B cell (primary cell): ENCODE results near the gene GFM2. TPM values are rescaled to one million over a fixed set of nuclear protein-coding genes. Genes with fewer than 3 reads are reported as not detected.
"Not testable (repeated sequence)": the region's sequence is repeated elsewhere in the genome, so short reads cannot be mapped to it uniquely, and the experiment has no call there.

Experiments
- ATAC-seq: fragments of 200-7000 bp; cut with Tn5 transposase; one replicate; pipeline ENCODE4 v1.10.0; 2021; ENCODE audit warnings: low read depth, mild to moderate bottlenecking, moderate number of reproducible peaks, moderate library complexity
- CTCF ChIA-PET: fragments of 350-600 bp; sonication (Branson Sonifier 250); formaldehyde crosslinking; loops from one replicate; lab custom pipeline; 2021; ENCODE audit warnings: antibody characterized with exemption, inconsistent platforms; lab: Charles Lee
- POLR2A ChIA-PET: fragments of 350-600 bp; sonication (Branson Sonifier 250); formaldehyde crosslinking; loops from one replicate; lab custom pipeline; 2021; ENCODE audit warnings: antibody characterized with exemption; lab: Charles Lee
- DNase-seq: peaks from one replicate; pipeline ENCODE4 v3.0.0; 2013
- H2AFZ ChIP-seq: 2 replicates; pipeline ENCODE4 v1.6.1; 2012; ENCODE audit warnings: mild to moderate bottlenecking, low read depth, low read length; ENCODE audit not compliant: insufficient read depth, poor library complexity, severe bottlenecking
- H3K27ac ChIP-seq, 2 donors: 1 replicate in 1 of 2; 2 replicates in 1 of 2; pipeline ENCODE4 v1.5.1; 2012 to 2013; ENCODE audit warnings: low read length in 2 of 2, mild to moderate bottlenecking in 2 of 2, moderate library complexity in 1 of 2
- H3K27me3 ChIP-seq, 4 experiments: fragments of 200-600 bp in 1 of 4; sonication (generic) in 1 of 4; replicated peaks in 1 of 4; 1 replicate in 2 of 4; 2 replicates in 2 of 4; pipeline versions ENCODE4 v1.6.1 to v1.7.0; 2013 to 2016; ENCODE audit warnings: low read length in 3 of 4, mild to moderate bottlenecking in 2 of 4, mixed read lengths in 1 of 4, moderate library complexity in 1 of 4; ENCODE audit not compliant: insufficient read depth in 4 of 4, control insufficient read depth in 3 of 4; ENCODE audit errors: control extremely low read depth in 1 of 4
- H3K36me3 ChIP-seq, 2 experiments: replicated peaks in 1 of 2; 1 replicate in 1 of 2; 2 replicates in 1 of 2; pipeline versions ENCODE4 v1.6.1 to v1.7.1; 2013; ENCODE audit warnings: low read length in 1 of 2; ENCODE audit not compliant: insufficient read depth in 2 of 2, control insufficient read depth in 1 of 2; ENCODE audit errors: control extremely low read depth in 1 of 2, extremely low read depth in 1 of 2
- H3K4me1 ChIP-seq, 2 donors: fragments of 200-600 bp in 1 of 2; sonication (generic) in 1 of 2; 1 replicate in 1 of 2; 2 replicates in 1 of 2; pipeline versions ENCODE4 v1.5.1 to v1.6.1; 2013 to 2017; ENCODE audit warnings: low read length in 2 of 2; ENCODE audit not compliant: control insufficient read depth in 2 of 2, insufficient read depth in 2 of 2
- H3K4me2 ChIP-seq: replicated peaks from 2 replicates; pipeline ENCODE3; 2012; ENCODE audit warnings: mild to moderate bottlenecking, low read depth, low read length; ENCODE audit not compliant: poor library complexity, severe bottlenecking
- H3K4me3 ChIP-seq, 5 experiments: fragments of 200-600 bp in 1 of 5; sonication (generic) in 1 of 5; 1 replicate in 3 of 5; 2 replicates in 2 of 5; pipeline versions ENCODE4 v1.5.1 to v1.7.0; 2011 to 2016; ENCODE audit warnings: low read length in 4 of 5, mild to moderate bottlenecking in 4 of 5, low read depth in 2 of 5, control low read depth in 1 of 5, moderate library complexity in 1 of 5; ENCODE audit not compliant: insufficient read depth in 1 of 5; ENCODE audit errors: control extremely low read depth in 1 of 5, extremely low read depth in 1 of 5
- H3K79me2 ChIP-seq: fragments of 200-600 bp; sonication (generic); one replicate; pipeline ENCODE4 v1.6.0; 2016; ENCODE audit warnings: low read length; ENCODE audit not compliant: control insufficient read depth, insufficient read depth
- H3K9ac ChIP-seq: fragments of 200-600 bp; sonication (generic); 2 replicates; pipeline ENCODE4 v1.6.1; 2017; ENCODE audit warnings: mild to moderate bottlenecking, low read length, moderate library complexity
- H3K9me3 ChIP-seq, 3 donors: one replicate each; pipeline versions ENCODE4 v1.6.1 to v1.7.1; 2013; ENCODE audit warnings: low read length in 2 of 3; ENCODE audit not compliant: control insufficient read depth in 2 of 3, insufficient read depth in 1 of 3; ENCODE audit errors: control extremely low read depth in 1 of 3
- H4K20me1 ChIP-seq: 2 replicates; pipeline ENCODE4 v1.6.0; 2012; ENCODE audit warnings: mild to moderate bottlenecking, low read length; ENCODE audit not compliant: insufficient read depth, control insufficient read depth, poor library complexity, severe bottlenecking
- H3K27ac Mint-ChIP-seq: one replicate; pipeline ENCODE4 v1.8.0; 2021; ENCODE audit warnings: mixed read lengths
- H3K27me3 Mint-ChIP-seq: one replicate; pipeline ENCODE4 v1.8.0; 2021; ENCODE audit warnings: mixed read lengths
- H3K4me1 Mint-ChIP-seq: one replicate; pipeline ENCODE4 v1.8.0; 2021; ENCODE audit warnings: mixed read lengths
- H3K4me3 Mint-ChIP-seq: one replicate; pipeline ENCODE4 v1.8.0; 2021; ENCODE audit warnings: mixed read lengths
- H3K9me3 Mint-ChIP-seq: one replicate; pipeline ENCODE4 v1.8.0; 2022; ENCODE audit warnings: mixed read lengths; ENCODE audit not compliant: insufficient read depth
- CTCF ChIP-seq: fragments of 200-600 bp; IDR thresholded peaks from one replicate; pipeline ENCODE4 v1.8.0; 2022; ENCODE audit warnings: antibody characterized with exemption, mild to moderate bottlenecking
- EZH2 ChIP-seq: IDR thresholded peaks from 2 replicates; pipeline ENCODE4 v1.6.1; 2012; ENCODE audit warnings: borderline replicate concordance, low read depth, mild to moderate bottlenecking, moderate library complexity, low read length; ENCODE audit not compliant: insufficient read depth, poor library complexity, severe bottlenecking
- WGBS: methylation state at CpG from one replicate; pipeline ENCODE4 v1.1.5; 2013; ENCODE audit warnings: missing lambda C conversion rate; ENCODE audit not compliant: insufficient coverage; 5-methylcytosine and 5-hydroxymethylcytosine counted together
- intact Hi-C: fragments of 100-400 bp; cut with micrococcal nuclease; formaldehyde crosslinking; loops from one replicate; pipeline ENCODE4 v1.10.0; 2022
- polyA plus RNA-seq: library from polyadenylated mRNA; depleted of rRNA; stranded (reverse); fragments of >200 nt; gene quantifications from 2 replicates; pipeline ENCODE4 v1.2.3, GENCODE V29; 2012
- total RNA-seq, 2 donors: library from RNA; stranded (reverse); fragments of 120-200 nt in 1 of 2; gene quantifications; 1 replicate in 1 of 2; 2 replicates in 1 of 2; pipeline versions ENCODE4 v1.2.3 to v1.2.4, GENCODE V29; 2013 to 2022

The GFM2 gene
- total and polyA plus RNA-seq, 2 donors (not counting 1 experiment from before 2014, with no cell fraction given), result 11.0 to 28.5 TPM

DNA sequence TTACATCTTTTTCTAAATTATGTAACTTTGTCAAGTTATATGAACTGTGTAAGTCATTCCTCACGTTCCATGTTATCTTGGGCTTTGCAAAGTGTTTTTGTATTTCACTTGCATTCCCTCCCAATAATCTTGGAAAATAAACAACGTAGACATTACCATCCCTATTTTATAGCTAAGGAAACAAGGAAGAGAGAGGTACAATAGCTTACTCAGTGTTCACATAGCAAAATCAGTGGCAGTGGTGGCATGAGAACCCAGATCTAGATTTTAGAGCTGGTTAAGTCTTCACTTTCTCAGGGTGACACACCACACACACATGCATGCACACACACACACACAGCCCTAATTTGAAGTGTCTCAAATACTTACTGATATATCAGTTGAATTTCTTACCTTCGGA lies 34.3 kb upstream of the GFM2 start:
- peaks cover 0 to 4% of the 10 kb centered on the region in 2 experiments for H3K36me3 ChIP-seq
- no peak overlapping the region for H3K27ac ChIP-seq
- intact Hi-C loops, result no loop called here
- H3K4me1 ChIP-seq, result no peaks in the 10 kb centered on the region
- ChIA-PET CTCF (no interaction called here), POLR2A (no interaction called here)
- no peaks in the 10 kb centered on the region for H3K79me2 ChIP-seq
- TF ChIP-seq CTCF (no peak), EZH2 (no peak)
- no peaks in the 10 kb centered on the region for H3K27me3 ChIP-seq
- Mint-ChIP-seq H3K4me1 (no peaks in the 10 kb centered on the region), H3K4me3 (no peak overlapping the region), H3K9me3 (no peaks in the 10 kb centered on the region), H3K27me3 (peaks cover 2% of the 10 kb centered on the region), H3K27ac (no peak overlapping the region)
- H3K9ac ChIP-seq, result no peak overlapping the region
- WGBS, result no CpG with 5 or more reads among the region's 3 CpGs
- H3K4me3 ChIP-seq, result no peak overlapping the region
- ATAC-seq, result no peak
- no peak for DNase-seq
- H3K9me3 ChIP-seq, result no peaks in the 10 kb centered on the region
- no peak overlapping the region for H2AFZ ChIP-seq
- H4K20me1 ChIP-seq, result no peaks in the 10 kb centered on the region
- no peak overlapping the region for H3K4me2 ChIP-seq

DNA sequence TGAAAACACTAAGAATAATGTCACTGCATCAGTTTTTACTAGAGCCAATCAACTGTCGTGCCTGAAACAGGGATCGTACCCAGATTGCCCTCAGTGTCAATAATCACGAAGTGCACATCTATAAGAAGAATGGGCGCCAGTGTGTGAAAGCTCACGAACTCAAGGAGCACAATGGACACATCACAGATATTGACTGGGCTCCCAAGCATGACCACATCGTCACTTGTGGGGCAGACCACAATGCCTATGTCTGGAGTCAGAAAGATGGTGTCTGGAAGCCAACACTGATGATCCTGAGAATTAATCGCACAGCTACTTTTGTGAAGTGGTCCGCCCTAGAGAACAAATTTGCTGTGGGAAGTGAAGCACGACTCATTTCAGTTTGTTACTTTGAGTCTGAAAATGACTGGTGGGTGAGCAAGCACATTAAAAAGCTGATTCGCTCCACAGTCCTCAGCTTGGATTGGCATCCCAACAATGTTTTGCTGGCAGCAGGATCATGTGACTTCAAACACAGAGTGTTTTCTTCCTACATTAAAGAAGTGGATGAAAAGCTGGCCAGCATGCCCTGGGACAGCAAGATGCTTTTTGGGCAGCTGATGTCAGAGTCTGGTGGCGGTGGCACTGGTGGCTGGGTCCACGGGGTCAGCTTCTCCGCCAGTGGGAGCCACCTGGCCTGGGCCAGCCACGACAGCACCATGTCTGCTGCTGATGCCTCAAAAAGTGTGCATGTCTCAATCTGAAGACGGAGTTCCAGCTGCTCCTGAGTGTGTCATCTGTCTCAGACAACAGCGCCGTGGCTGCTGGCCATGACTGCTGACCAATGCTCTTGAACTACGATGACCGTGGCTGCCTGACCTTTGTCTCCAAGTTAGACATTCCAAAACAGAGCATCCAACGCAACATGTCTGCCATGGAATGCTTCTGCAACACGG lies 32.3 kb upstream of the GFM2 start:
- ChIA-PET POLR2A (no interaction called here), CTCF (no interaction called here)
- Mint-ChIP-seq H3K27me3 (no peaks in the 10 kb centered on the region), H3K27ac (no peak overlapping the region), H3K4me3 (no peak overlapping the region), H3K4me1 (no peaks in the 10 kb centered on the region), H3K9me3 (no peaks in the 10 kb centered on the region)
- Histone ChIP-seq H4K20me1 (no peaks in the 10 kb centered on the region), H3K9ac (no peak overlapping the region), H3K4me1 (no peaks in the 10 kb centered on the region), H2AFZ (no peak overlapping the region), H3K27ac (no peak overlapping the region), H3K4me3 (no peak overlapping the region), H3K27me3 (no peaks in the 10 kb centered on the region), H3K79me2 (no peaks in the 10 kb centered on the region), H3K36me3 (peaks cover 0 to 4% of the 10 kb centered on the region in 2 experiments), H3K4me2 (no peak overlapping the region), H3K9me3 (no peaks in the 10 kb centered on the region)
- no peak for ATAC-seq
- intact Hi-C loops, result no loop called here
- no peak for DNase-seq
- no peak for TF ChIP-seq EZH2
- no peak for TF ChIP-seq CTCF
- 90% methylated on average over 20 of the region's 21 CpGs for WGBS

- not testable (repeated sequence) for ATAC-seq
These were observed 24.8 kb upstream of the GFM2 start for GRCh38 chr5:74791669-74792068.

More at GRCh38 chr5:74791669-74792068, 24.8 kb upstream of the GFM2 start:
- CTCF ChIA-PET, DNase-seq, H3K4me3 Mint-ChIP-seq, intact Hi-C loops, H3K27me3 Mint-ChIP-seq, H3K9ac ChIP-seq, H3K9me3 ChIP-seq, H3K36me3 ChIP-seq, H2AFZ ChIP-seq, H3K27ac Mint-ChIP-seq, H3K27me3 ChIP-seq, H3K4me3 ChIP-seq, H3K4me1 Mint-ChIP-seq, H4K20me1 ChIP-seq, H3K79me2 ChIP-seq, H3K27ac ChIP-seq, H3K9me3 Mint-ChIP-seq, POLR2A ChIA-PET, H3K4me1 ChIP-seq, H3K4me2 ChIP-seq: not testable (repeated sequence)
- WGBS, result no CpG with 5 or more reads among the region's 3 CpGs
